Fibroblast of pulmonary artery (primary cell): ENCODE data around the gene CYRIA.

Experiments used
- DNase-seq: peaks from one replicate; pipeline ENCODE4 v3.0.0-alpha.2; 2010; ENCODE audit warnings: low read depth
- H3K4me3 ChIP-seq: replicated peaks from 2 replicates; pipeline ENCODE4 v1.5.1; 2011; ENCODE audit warnings: low read depth, mild to moderate bottlenecking, control low read depth, low read length, moderate library complexity
- CTCF ChIP-seq: IDR thresholded peaks from 2 replicates; pipeline ENCODE4 v1.5.1; 2011; ENCODE audit warnings: mild to moderate bottlenecking, control low read depth, low read length, inconsistent platforms; ENCODE audit errors: missing control alignments

The CYRIA gene

GRCh38 chr2:16683576-16683975, 17.9 kb upstream of the CYRIA start:
- no peak overlapping the region for H3K4me3 ChIP-seq
- no peak for TF ChIP-seq CTCF
- no peak for DNase-seq

- TF ChIP-seq CTCF, result no peak
- no peak for DNase-seq
- H3K4me3 ChIP-seq, result no peak overlapping the region
Measured at GRCh38 chr2:16682431-16683118, 16.9 kb upstream of the CYRIA start.

GRCh38 chr2:16680781-16681180, 15.1 kb upstream of the CYRIA start:
- no peak for DNase-seq

GRCh38 chr2:16680304-16680703, 14.7 kb upstream of the CYRIA start:
- TF ChIP-seq CTCF, result no peak
- no peak for DNase-seq
- no peak overlapping the region for H3K4me3 ChIP-seq

More at GRCh38 chr2:16680781-16681180, 15.1 kb upstream of the CYRIA start:
- no peak overlapping the region for H3K4me3 ChIP-seq
- TF ChIP-seq CTCF, result no peak

GRCh38 chr2:16678964-16679363, 13.3 kb upstream of the CYRIA start:
- H3K4me3 ChIP-seq, result no peak overlapping the region
- no peak for TF ChIP-seq CTCF
- DNase-seq, result no peak

- H3K4me3 ChIP-seq, result no peak overlapping the region
- no peak for TF ChIP-seq CTCF
- DNase-seq, result no peak
Measured at GRCh38 chr2:16677875-16678274, 12.2 kb upstream of the CYRIA start.

GRCh38 chr2:16675781-16676180, 10.1 kb upstream of the CYRIA start:
- H3K4me3 ChIP-seq, result no peak overlapping the region
- TF ChIP-seq CTCF, result no peak
- no peak for DNase-seq
